SK-N-SH (cell line): Measurements from ENCODE around the gene CCR5AS. TPM values are rescaled to one million over a fixed set of nuclear protein-coding genes. Genes with fewer than 3 reads are reported as not detected.

Experiments
- CTCF ChIA-PET: fragments of 300-600, 350-600 bp; formaldehyde crosslinking; extraction: SDS; loops from one replicate; lab custom pipeline; 2021; lab: Yijun Ruan, JAX
- POLR2A ChIA-PET: fragments of 350-600 bp; sonication (Branson Sonifier 250); formaldehyde crosslinking; extraction: SDS; loops from one replicate; lab custom pipeline; 2020; ENCODE audit warnings: antibody characterized with exemption, inconsistent platforms; lab: Yijun Ruan, JAX
- DNase-seq: peaks from one replicate; pipeline ENCODE4 v3.0.0; 2012
- H2AFZ ChIP-seq: fragments of 200-600 bp; sonication (generic); 2 replicates; pipeline ENCODE4 v1.8.1; 2016; ENCODE audit warnings: antibody characterized with exemption, mild to moderate bottlenecking, low read depth
- H3F3A ChIP-seq: fragments of 200-600 bp; sonication (generic); replicated peaks from 2 replicates; pipeline ENCODE3; 2016; ENCODE audit warnings: antibody characterized with exemption, mild to moderate bottlenecking; ENCODE audit not compliant: insufficient read depth
- H3K27ac ChIP-seq, 2 experiments: fragments of 200-500 bp in 1 of 2; fragments of 200-600 bp in 1 of 2; sonication (Bioruptor generic) in 1 of 2; sonication (generic), shearing (Covaris generic) in 1 of 2; 2 replicates each; pipeline versions ENCODE4 v1.5.1 to v1.6.1; 2014 to 2016; ENCODE audit warnings: low read depth in 2 of 2, inconsistent platforms in 1 of 2, low read length in 1 of 2, mild to moderate bottlenecking in 1 of 2, mixed read lengths in 1 of 2
- H3K27me3 ChIP-seq: fragments of 200-600 bp; sonication (generic), shearing (Covaris generic); 2 replicates; pipeline ENCODE4 v1.6.1; 2016; ENCODE audit warnings: mixed run types; ENCODE audit not compliant: insufficient read depth
- H3K36me3 ChIP-seq, 2 experiments: fragments of 200-500 bp in 1 of 2; fragments of 200-600 bp in 1 of 2; sonication (Bioruptor generic) in 1 of 2; sonication (generic) in 1 of 2; replicated peaks in 1 of 2; 2 replicates each; pipeline versions ENCODE3 to v1.5.1; 2014 to 2016; ENCODE audit warnings: low read length in 1 of 2, mild to moderate bottlenecking in 1 of 2; ENCODE audit not compliant: insufficient read depth in 2 of 2, control insufficient read depth in 1 of 2
- H3K4me1 ChIP-seq, 2 experiments: fragments of 200-500 bp in 1 of 2; fragments of 200-600 bp in 1 of 2; sonication (Bioruptor generic) in 1 of 2; sonication (generic), shearing (Covaris generic) in 1 of 2; 2 replicates each; pipeline versions ENCODE4 v1.5.1 to v1.6.1; 2014 to 2016; ENCODE audit warnings: low read depth in 1 of 2, low read length in 1 of 2, mixed run types in 1 of 2; ENCODE audit not compliant: insufficient read depth in 2 of 2, control insufficient read depth in 1 of 2
- H3K4me2 ChIP-seq: fragments of 200-600 bp; sonication (generic), shearing (Covaris generic); 2 replicates; pipeline ENCODE4 v1.6.1; 2017; ENCODE audit warnings: mixed run types
- H3K4me3 ChIP-seq, 2 experiments: fragments of 200-500 bp in 1 of 2; fragments of 200-600 bp in 1 of 2; sonication (Bioruptor generic) in 1 of 2; sonication (generic), shearing (Covaris generic) in 1 of 2; 2 replicates each; pipeline versions ENCODE4 v1.5.1 to v1.8.1; 2014 to 2016; ENCODE audit warnings: low read depth in 2 of 2, inconsistent platforms in 1 of 2, low read length in 1 of 2, mild to moderate bottlenecking in 1 of 2, mixed read lengths in 1 of 2, moderate library complexity in 1 of 2
- H3K79me2 ChIP-seq: fragments of 200-600 bp; sonication (generic); 2 replicates; pipeline ENCODE4 v1.8.1; 2017; ENCODE audit warnings: mild to moderate bottlenecking; ENCODE audit not compliant: insufficient read depth
- H3K9ac ChIP-seq: fragments of 200-600 bp; sonication (generic); 2 replicates; pipeline ENCODE4 v1.6.1; 2017; ENCODE audit warnings: mixed run types
- H3K9me2 ChIP-seq: fragments of 200-600 bp; sonication (generic); 2 replicates; pipeline ENCODE4 v1.6.1; 2017; ENCODE audit warnings: mixed run types
- H3K9me3 ChIP-seq: fragments of 200-600 bp; sonication (generic); 2 replicates; pipeline ENCODE4 v1.6.1; 2017; ENCODE audit warnings: mixed run types, mild to moderate bottlenecking, moderate library complexity
- H4K20me1 ChIP-seq: fragments of 200-600 bp; sonication (generic); 2 replicates; pipeline ENCODE4 v1.6.1; 2017; ENCODE audit warnings: mild to moderate bottlenecking, mixed run types; ENCODE audit not compliant: insufficient read depth
- EZH2phosphoT487 ChIP-seq: fragments of 200-600 bp; sonication (generic); IDR thresholded peaks from 2 replicates; pipeline ENCODE4 v1.6.1; 2017; ENCODE audit warnings: low read depth, mixed run types, mild to moderate bottlenecking, antibody characterized with exemption, moderate library complexity, borderline replicate concordance
- JUND ChIP-seq: IDR thresholded peaks from 2 replicates; pipeline ENCODE4 v1.4.0; 2012
- NRF1 ChIP-seq: IDR thresholded peaks from 2 replicates; pipeline ENCODE4 v1.6.1; 2012; ENCODE audit warnings: low read depth, mild to moderate bottlenecking, low read length
- RFX5 ChIP-seq: IDR thresholded peaks from 2 replicates; pipeline ENCODE4 v1.6.1; 2012; ENCODE audit warnings: mild to moderate bottlenecking, improper control_type of control experiment, low read length
- SIN3A ChIP-seq: IDR thresholded peaks from 2 replicates; pipeline ENCODE4 v1.6.1; 2012; ENCODE audit warnings: low read depth, mild to moderate bottlenecking, low read length, moderate library complexity, borderline replicate concordance
- SMC3 ChIP-seq: IDR thresholded peaks from 2 replicates; pipeline ENCODE4 v1.6.1; 2012; ENCODE audit warnings: low read depth, low read length, improper control_type of control experiment
- TCF12 ChIP-seq: IDR thresholded peaks from 2 replicates; pipeline ENCODE4 v1.4.0; 2012
- TEAD4 ChIP-seq: IDR thresholded peaks from 2 replicates; pipeline ENCODE4 v1.4.0; 2012; ENCODE audit warnings: mild to moderate bottlenecking, borderline replicate concordance; ENCODE audit not compliant: insufficient read depth
- polyA plus RNA-seq, 3 experiments: library from polyadenylated mRNA; depleted of rRNA; stranded (reverse); fragments of >200 nt; gene quantifications; 2 replicates each; pipeline ENCODE4 v1.2.3, GENCODE V29; 2012

Gene CCR5AS

DNA sequence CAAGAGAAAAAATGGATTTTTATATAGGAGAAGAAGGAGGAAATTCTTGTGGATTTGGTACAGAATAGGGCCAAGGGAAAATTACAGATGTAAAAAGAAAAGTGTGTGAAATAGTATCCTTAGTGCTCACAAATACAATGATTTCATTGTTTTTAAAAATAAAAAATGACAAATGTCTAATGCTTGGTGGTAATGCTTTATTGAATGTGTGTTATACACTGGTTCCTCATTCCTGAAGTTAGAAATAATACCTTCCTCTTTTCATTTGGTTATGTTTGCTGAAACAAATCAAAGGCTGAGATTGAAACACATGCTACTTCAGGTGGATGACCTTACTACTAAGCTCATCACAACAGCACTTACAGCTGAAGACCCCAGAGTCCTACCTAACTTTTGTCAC is 90.7 kb downstream of the CCR5AS start:
- Histone ChIP-seq H3K27ac (no peak overlapping the region), H3K27me3 (no peaks in the 10 kb centered on the region), H4K20me1 (no peaks in the 10 kb centered on the region), H3F3A (no peaks in the 10 kb centered on the region), H3K36me3 (no peaks in the 10 kb centered on the region), H3K4me1 (no peaks in the 10 kb centered on the region), H3K9ac (no peak overlapping the region), H3K9me3 (no peaks in the 10 kb centered on the region), H3K4me2 (no peak overlapping the region), H3K79me2 (no peaks in the 10 kb centered on the region), H3K9me2 (no peaks in the 10 kb centered on the region), H2AFZ (no peak overlapping the region), H3K4me3 (no peak overlapping the region)
- DNase-seq = no peak
- TF ChIP-seq TEAD4 = no peak
- TF ChIP-seq JUND = no peak
- TF ChIP-seq EZH2phosphoT487 = no peak
- TF ChIP-seq NRF1 = no peak
- TF ChIP-seq SMC3 = no peak
- ChIA-PET POLR2A (no interaction called here), CTCF (interaction anchor here (1.0 kb wide), 1 partner anchor 40 kb away, joined by 3 read pairs; no protein-coding TSS in a partner anchor)

DNA sequence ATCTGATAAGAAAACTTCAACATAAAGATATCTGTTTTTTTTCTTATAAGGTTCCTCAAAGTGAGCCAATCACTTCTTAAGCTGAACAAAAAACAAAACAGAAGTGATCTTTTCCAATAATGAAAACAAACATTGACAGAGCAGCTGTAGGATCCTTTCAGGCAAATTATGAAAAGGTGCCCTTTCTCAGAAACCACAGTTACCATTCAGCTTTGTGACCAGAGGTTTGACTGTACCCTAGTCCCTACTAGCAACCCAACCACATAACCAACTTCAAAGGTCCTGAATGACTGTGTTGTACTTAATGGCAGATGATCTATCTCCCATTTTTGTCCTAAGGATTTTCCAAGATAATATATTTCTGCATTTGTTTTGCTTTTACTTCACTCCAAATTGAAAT is 92.3 kb downstream of the CCR5AS start:
- no peak overlapping the region for H3K27ac ChIP-seq
- no peaks in the 10 kb centered on the region for H4K20me1 ChIP-seq
- CTCF ChIA-PET = interaction anchor here (0.6 kb wide), 1 partner anchor 545 kb away, joined by 3 read pairs; no protein-coding TSS in a partner anchor
- TF ChIP-seq RFX5 (no peak), TCF12 (no peak), SIN3A (no peak)
- POLR2A ChIA-PET = no interaction called here
- H3K4me1 ChIP-seq = no peaks in the 10 kb centered on the region
- no peak for DNase-seq
- H3K4me3 ChIP-seq = no peak overlapping the region
- H3K9me3 ChIP-seq = no peaks in the 10 kb centered on the region
- no peaks in the 10 kb centered on the region for H3K36me3 ChIP-seq
- H3K4me2 ChIP-seq = no peak overlapping the region
- no peak overlapping the region for H2AFZ ChIP-seq
- H3F3A ChIP-seq = no peaks in the 10 kb centered on the region
- no peaks in the 10 kb centered on the region for H3K27me3 ChIP-seq
- no peaks in the 10 kb centered on the region for H3K9me2 ChIP-seq
- no peak overlapping the region for H3K9ac ChIP-seq
- no peaks in the 10 kb centered on the region for H3K79me2 ChIP-seq

Other genes starting within 250 kb of the CCR5AS start
- gene CCR1, start 198.8 kb downstream of the CCR5AS start, polyA plus RNA-seq (2012; rRNA removed) = not detected in 2 replicates
- gene CCR3, start 164.6 kb downstream of the CCR5AS start, polyA plus RNA-seq (2012; rRNA removed) = not detected in 2 replicates
- gene CCR2, start 53.0 kb downstream of the CCR5AS start, polyA plus RNA-seq (2012; rRNA removed) = not detected in 2 replicates
- not detected in 2 replicates for gene CCR5, start 36.1 kb downstream of the CCR5AS start, polyA plus RNA-seq (2012; rRNA removed)
- gene CCRL2, start 193 bp upstream of the CCR5AS start, polyA plus RNA-seq (2012; rRNA removed) = not detected in 2 replicates
- not detected in 2 replicates for gene LTF, start 57.8 kb upstream of the CCR5AS start, polyA plus RNA-seq (2012; rRNA removed)
- gene RTP3, start 90.9 kb upstream of the CCR5AS start, polyA plus RNA-seq (2012; rRNA removed) = not detected in 2 replicates
- gene LRRC2, start 159.2 kb upstream of the CCR5AS start, polyA plus RNA-seq (2012; rRNA removed) = 0.13 and 0.23 TPM in 2 replicates
- gene FAM240A, start 205.5 kb upstream of the CCR5AS start, polyA plus RNA-seq (2012; rRNA removed) = not detected in 2 replicates